HCT116 (cell line): ENCODE results near the gene KSR2. TPM values are rescaled to one million over a fixed set of nuclear protein-coding genes. Genes with fewer than 3 reads are reported as not detected.

Experiments used
- ATAC-seq: fragments of 200-7000 bp; cut with Tn5 transposase; 2 replicates; pipeline ENCODE4 v1.9.1; 2020; ENCODE audit warnings: mild to moderate bottlenecking, moderate library complexity
- BruUV-seq: library from RNA; stranded (reverse); fragments of 400-500 nt; replicated peaks from 2 replicates; lab custom pipeline; 2021; lab: Mats Ljungman, UMichigan
- CTCF ChIA-PET: fragments of 300-600 bp; sonication (Branson Sonifier 250); formaldehyde crosslinking; loops from one replicate; lab custom pipeline; 2021; ENCODE audit warnings: antibody characterized with exemption; lab: Charles Lee
- POLR2A ChIA-PET: fragments of 300-600, 350-600 bp; sonication (Branson Sonifier 250); formaldehyde crosslinking; loops from one replicate; lab custom pipeline; 2021; ENCODE audit warnings: antibody characterized with exemption; lab: Charles Lee
- RAD21 ChIA-PET, 2 experiments: fragments of 300-600 bp; sonication (Branson Sonifier 250); formaldehyde crosslinking; loops; one replicate each; lab custom pipeline; 2023; ENCODE audit warnings: low total read pairs in 2 of 2; ENCODE audit not compliant: uncharacterized antibody in 2 of 2, unreplicated experiment in 2 of 2, low non-redundant PET in 1 of 2; lab: Charles Lee
- DNase-seq: peaks from one replicate; pipeline ENCODE4 v3.0.0-alpha.2; 2010; ENCODE audit warnings: low read depth, low spot score
- H2AFZ ChIP-seq: fragments of 200-600 bp; shearing (Covaris generic), sonication (generic); 2 replicates; pipeline ENCODE4 v1.6.1; 2017; ENCODE audit warnings: low read depth, mixed run types, mixed read lengths, antibody characterized with exemption, low read length; ENCODE audit not compliant: poor library complexity, severe bottlenecking
- H3K27ac ChIP-seq: 2 replicates; pipeline ENCODE4 v1.5.1; 2012; ENCODE audit warnings: low read depth, low read length
- H3K27me3 ChIP-seq: fragments of 200-600 bp; sonication (generic); 2 replicates; pipeline ENCODE4 v1.6.1; 2016; ENCODE audit warnings: mixed run types, low read length, mixed read lengths; ENCODE audit not compliant: insufficient read depth
- H3K36me3 ChIP-seq, 2 experiments: fragments of 200-500 bp in 1 of 2; fragments of 200-600 bp in 1 of 2; sonication (Bioruptor generic) in 1 of 2; sonication (generic) in 1 of 2; 2 replicates each; pipeline versions ENCODE4 v1.5.1 to v1.6.1; 2014 to 2016; ENCODE audit warnings: low read length in 2 of 2, inconsistent platforms in 1 of 2, mixed read lengths in 1 of 2, mixed run types in 1 of 2; ENCODE audit not compliant: insufficient read depth in 2 of 2, control insufficient read depth in 1 of 2
- H3K4me1 ChIP-seq, 2 experiments: fragments of 200-600 bp in 1 of 2; sonication (generic) in 1 of 2; 2 replicates each; pipeline versions ENCODE4 v1.5.1 to v1.6.1; 2012 to 2017; ENCODE audit warnings: low read length in 2 of 2, inconsistent platforms in 1 of 2, mild to moderate bottlenecking in 1 of 2, mixed read lengths in 1 of 2, mixed run types in 1 of 2, moderate library complexity in 1 of 2; ENCODE audit not compliant: insufficient read depth in 2 of 2, control insufficient read depth in 1 of 2
- H3K4me2 ChIP-seq: fragments of 200-600 bp; sonication (generic); 2 replicates; pipeline ENCODE4 v1.6.1; 2017; ENCODE audit warnings: mixed run types, low read length, mixed read lengths
- H3K4me3 ChIP-seq, 2 experiments: fragments of 200-600 bp in 1 of 2; sonication (generic) in 1 of 2; replicated peaks in 1 of 2; 2 replicates each; pipeline ENCODE4 v1.5.1; 2011 to 2016; ENCODE audit warnings: low read length in 2 of 2, control low read depth in 1 of 2, low read depth in 1 of 2, mild to moderate bottlenecking in 1 of 2, mixed read lengths in 1 of 2, mixed run types in 1 of 2
- H3K79me2 ChIP-seq: fragments of 200-600 bp; sonication (generic); 2 replicates; pipeline ENCODE4 v1.6.1; 2017; ENCODE audit warnings: mild to moderate bottlenecking, mixed run types, low read length, moderate library complexity, mixed read lengths; ENCODE audit not compliant: insufficient read depth
- H3K9ac ChIP-seq: fragments of 200-600 bp; sonication (generic); 2 replicates; pipeline ENCODE4 v1.6.1; 2016; ENCODE audit warnings: low read length, mixed read lengths
- H3K9me2 ChIP-seq: fragments of 200-600 bp; sonication (generic), shearing (Covaris generic); 2 replicates; pipeline ENCODE4 v1.6.1; 2017; ENCODE audit warnings: mixed run types, mild to moderate bottlenecking, moderate library complexity; ENCODE audit not compliant: insufficient read depth
- H3K9me3 ChIP-seq, 2 experiments: fragments of 200-500 bp in 1 of 2; fragments of 200-600 bp in 1 of 2; sonication (Bioruptor generic) in 1 of 2; sonication (generic) in 1 of 2; 2 replicates each; pipeline ENCODE4 v1.6.1; 2014 to 2017; ENCODE audit warnings: low read length in 2 of 2, mixed read lengths in 2 of 2, inconsistent platforms in 1 of 2, low read depth in 1 of 2, mild to moderate bottlenecking in 1 of 2, mixed run types in 1 of 2, moderate library complexity in 1 of 2; ENCODE audit not compliant: control insufficient read depth in 1 of 2, insufficient read depth in 1 of 2
- H4K20me1 ChIP-seq: fragments of 200-600 bp; sonication (generic), shearing (Covaris generic); 2 replicates; pipeline ENCODE4 v1.6.1; 2017; ENCODE audit warnings: mixed run types, mild to moderate bottlenecking, moderate library complexity; ENCODE audit not compliant: insufficient read depth
- ATF3 ChIP-seq: IDR thresholded peaks from 2 replicates; pipeline ENCODE4 v1.6.1; 2012
- CBX3 ChIP-seq: IDR thresholded peaks from 2 replicates; pipeline ENCODE4 v1.6.1; 2012; ENCODE audit warnings: low read depth
- CEBPB ChIP-seq: IDR thresholded peaks from 2 replicates; pipeline ENCODE4 v1.6.1; 2012; ENCODE audit warnings: low read depth
- CTCF ChIP-seq, 3 experiments: fragments of 200-600 bp in 1 of 3; sonication (generic) in 1 of 3; IDR thresholded peaks in 2 of 3; conservative IDR thresholded peaks in 1 of 3; 2 replicates each; pipeline ENCODE4 v1.5.1; 2012 to 2017; ENCODE audit warnings: low read depth in 2 of 3, low read length in 2 of 3, antibody characterized with exemption in 1 of 3, borderline replicate concordance in 1 of 3, control low read depth in 1 of 3, mild to moderate bottlenecking in 1 of 3, mixed read lengths in 1 of 3, mixed run types in 1 of 3, moderate library complexity in 1 of 3; ENCODE audit not compliant: insufficient read depth in 1 of 3
- EGR1 ChIP-seq: IDR thresholded peaks from 2 replicates; pipeline ENCODE4 v1.6.1; 2012; ENCODE audit warnings: low read depth
- ELF1 ChIP-seq: IDR thresholded peaks from 2 replicates; pipeline ENCODE4 v1.6.1; 2012; ENCODE audit warnings: low read depth, borderline replicate concordance
- EZH2 ChIP-seq: fragments of 200-600 bp; sonication (generic); IDR thresholded peaks from 2 replicates; pipeline ENCODE4 v1.6.1; 2017; ENCODE audit warnings: antibody characterized with exemption, mixed run types
- FOSL1 ChIP-seq: IDR thresholded peaks from 2 replicates; pipeline ENCODE4 v1.6.1; 2012; ENCODE audit warnings: low read depth
- JUND ChIP-seq: IDR thresholded peaks from 2 replicates; pipeline ENCODE4 v1.6.1; 2012
- MAX ChIP-seq: IDR thresholded peaks from 2 replicates; pipeline ENCODE4 v1.6.1; 2012
- POLR2A ChIP-seq: IDR thresholded peaks from 2 replicates; pipeline ENCODE4 v1.7.0; 2011; ENCODE audit warnings: borderline replicate concordance; ENCODE audit not compliant: insufficient read depth, insufficient read length; ENCODE audit errors: extremely low read depth
- RAD21 ChIP-seq: IDR thresholded peaks from 2 replicates; pipeline ENCODE4 v1.6.1; 2012; ENCODE audit warnings: low read depth, mild to moderate bottlenecking
- SP1 ChIP-seq: IDR thresholded peaks from 2 replicates; pipeline ENCODE4 v1.6.1; 2012; ENCODE audit warnings: low read depth
- SRF ChIP-seq: IDR thresholded peaks from 2 replicates; pipeline ENCODE4 v1.6.1; 2012; ENCODE audit warnings: low read depth
- TCF7L2 ChIP-seq: IDR thresholded peaks from 2 replicates; pipeline ENCODE4 v1.7.0; 2011; ENCODE audit warnings: borderline replicate concordance, inconsistent platforms; ENCODE audit not compliant: insufficient read depth, insufficient read length; ENCODE audit errors: extremely low read depth
- ZBTB33 ChIP-seq: IDR thresholded peaks from 2 replicates; pipeline ENCODE4 v1.6.1; 2011; ENCODE audit warnings: mild to moderate bottlenecking, low read length, moderate library complexity; ENCODE audit not compliant: insufficient replicate concordance; ENCODE audit errors: extremely low read depth
- ZFX ChIP-seq: fragments of 450-650 bp; IDR thresholded peaks from 2 replicates; pipeline ENCODE4 v1.6.1; 2017
- ZNF274 ChIP-seq: fragments of 200-500 bp; sonication (Bioruptor generic); IDR thresholded peaks from 2 replicates; pipeline ENCODE4 v1.6.1; 2014; ENCODE audit warnings: mild to moderate bottlenecking, low read depth, low read length, inconsistent platforms
- intact Hi-C: fragments of 100-400 bp; cut with micrococcal nuclease; formaldehyde crosslinking; loops from 2 replicates; pipeline ENCODE4 v1.10.0; 2022
- total RNA-seq: library from RNA; stranded (reverse); gene quantifications from one replicate; pipeline ENCODE4 v1.2.1, GENCODE V29; 2021; ENCODE audit not compliant: unreplicated experiment

KSR2 gene
- total RNA-seq, 1 experiment from 2014 or later = 10.1 TPM

GRCh38 chr12:117582135-117582784, 386.5 kb downstream of the KSR2 start:
- H3K36me3 ChIP-seq = no peaks in the 10 kb centered on the region
- no peaks in the 10 kb centered on the region for H3K27me3 ChIP-seq
- no peak overlapping the region for H3K4me3 ChIP-seq
- H3K79me2 ChIP-seq = no peaks in the 10 kb centered on the region
- TF ChIP-seq CEBPB (no peak), EZH2 (no peak), ZBTB33 (no peak), MAX (no peak), ATF3 (no peak), EGR1 (no peak), ZFX (no peak), SRF (no peak), POLR2A (no peak), JUND (no peak), SP1 (no peak), RAD21 (no peak), FOSL1 (no peak), CTCF (IDR thresholded peaks at IDR 0.05 in 2 of 3, conservative IDR thresholded peaks at IDR 0.05 in 1 of 3; ENCODE audit: borderline replicate concordance in 1 of 3, insufficient read depth in 1 of 3, low read depth in 2 of 3, low read length in 2 of 3) (no peak), ELF1 (no peak), TCF7L2 (no peak), CBX3 (no peak), ZNF274 (no peak)
- TF ChIP-seq, all 23 proteins: peak for 0
- H4K20me1 ChIP-seq = no peaks in the 10 kb centered on the region
- no peak overlapping the region for H3K9ac ChIP-seq
- POLR2A ChIA-PET = no interaction called here
- intact Hi-C loops = no loop called here
- DNase-seq = no peak
- H3K4me2 ChIP-seq = no peak overlapping the region
- CTCF ChIA-PET = no interaction called here
- RAD21 ChIA-PET = no interaction called here
- no peaks in the 10 kb centered on the region for H3K4me1 ChIP-seq
- H3K27ac ChIP-seq = no peak overlapping the region
- H3K9me2 ChIP-seq = no peaks in the 10 kb centered on the region
- BruUV-seq = no TSS peak
- no peak overlapping the region for H2AFZ ChIP-seq
- no peak for ATAC-seq
- no peaks in the 10 kb centered on the region for H3K9me3 ChIP-seq
